Neuronal stem cell (in vitro differentiated cells): ENCODE measurements around the gene AATK.

ENCODE experiments used
- DNase-seq: peaks from one replicate; pipeline ENCODE4 v3.0.0-alpha.2; 2013; ENCODE audit warnings: low spot score
- H2AFZ ChIP-seq: one replicate; pipeline ENCODE4 v1.6.1; 2013; ENCODE audit warnings: mild to moderate bottlenecking, low read length, inconsistent platforms
- H2AK5ac ChIP-seq: 2 replicates; pipeline ENCODE4 v1.6.1; 2013; ENCODE audit warnings: low read depth, mild to moderate bottlenecking, inconsistent platforms, low read length, moderate library complexity, mixed read lengths
- H2BK120ac ChIP-seq: 2 replicates; pipeline ENCODE4 v1.6.1; 2013; ENCODE audit warnings: low read depth, mild to moderate bottlenecking, inconsistent platforms, low read length, moderate library complexity, mixed read lengths
- H2BK12ac ChIP-seq: one replicate; pipeline ENCODE4 v1.6.1; 2013; ENCODE audit warnings: low read length, inconsistent platforms
- H2BK15ac ChIP-seq: 2 replicates; pipeline ENCODE4 v1.6.1; 2013; ENCODE audit warnings: mild to moderate bottlenecking, low read length, inconsistent platforms, mixed read lengths
- H2BK5ac ChIP-seq: one replicate; pipeline ENCODE4 v1.6.1; 2013; ENCODE audit warnings: inconsistent platforms, mild to moderate bottlenecking, low read length, moderate library complexity
- H3K14ac ChIP-seq: one replicate; pipeline ENCODE4 v1.6.1; 2013; ENCODE audit warnings: low read length, inconsistent platforms
- H3K18ac ChIP-seq: 2 replicates; pipeline ENCODE4 v1.6.1; 2013; ENCODE audit warnings: low read length, inconsistent platforms
- H3K23ac ChIP-seq: 2 replicates; pipeline ENCODE4 v1.6.1; 2013; ENCODE audit warnings: low read depth, mild to moderate bottlenecking, mixed read lengths, low read length, inconsistent platforms; ENCODE audit not compliant: poor library complexity
- H3K27ac ChIP-seq: replicated peaks from 3 replicates; pipeline ENCODE4 v1.5.1; 2013; ENCODE audit warnings: low read length, inconsistent platforms
- H3K27me3 ChIP-seq, 3 experiments: 2 replicates each; pipeline ENCODE4 v1.6.1; 2013; ENCODE audit warnings: low read length in 3 of 3, mild to moderate bottlenecking in 2 of 3, inconsistent platforms in 1 of 3, low read depth in 1 of 3, mixed read lengths in 1 of 3, moderate library complexity in 1 of 3; ENCODE audit not compliant: control insufficient read depth in 3 of 3, insufficient read depth in 3 of 3
- H3K36me3 ChIP-seq, 2 donors: replicated peaks in 1 of 2; 2 replicates each; pipeline ENCODE4 v1.6.1; 2013; ENCODE audit warnings: low read length in 2 of 2; ENCODE audit not compliant: control insufficient read depth in 2 of 2, insufficient read depth in 2 of 2
- H3K4ac ChIP-seq: 2 replicates; pipeline ENCODE4 v1.6.1; 2013; ENCODE audit warnings: inconsistent platforms, mild to moderate bottlenecking, low read length, moderate library complexity
- H3K4me1 ChIP-seq, 2 donors: 1 replicate in 1 of 2; 2 replicates in 1 of 2; pipeline ENCODE4 v1.6.1; 2013; ENCODE audit warnings: low read length in 2 of 2, low read depth in 1 of 2; ENCODE audit not compliant: control insufficient read depth in 2 of 2, insufficient read depth in 1 of 2
- H3K4me2 ChIP-seq: one replicate; pipeline ENCODE4 v1.6.1; 2013; ENCODE audit warnings: mild to moderate bottlenecking, low read length, inconsistent platforms; ENCODE audit not compliant: insufficient read depth, poor library complexity, severe bottlenecking
- H3K4me3 ChIP-seq, 2 donors: 2 replicates each; pipeline ENCODE4 v1.5.1; 2013; ENCODE audit warnings: low read length in 2 of 2, mild to moderate bottlenecking in 2 of 2, inconsistent platforms in 1 of 2, moderate library complexity in 1 of 2
- H3K79me1 ChIP-seq: one replicate; pipeline ENCODE4 v1.6.1; 2013; ENCODE audit warnings: low read depth, mild to moderate bottlenecking, inconsistent platforms, low read length, moderate library complexity
- H3K9ac ChIP-seq: one replicate; pipeline ENCODE4 v1.6.1; 2013; ENCODE audit warnings: mild to moderate bottlenecking, low read depth, low read length, inconsistent platforms; ENCODE audit not compliant: poor library complexity
- H3K9me3 ChIP-seq, 2 donors: replicated peaks in 1 of 2; 2 replicates each; pipeline versions ENCODE3 to v1.6.1; 2013; ENCODE audit warnings: low read length in 2 of 2, mild to moderate bottlenecking in 2 of 2, inconsistent platforms in 1 of 2, low read depth in 1 of 2, mixed read lengths in 1 of 2, moderate library complexity in 1 of 2; ENCODE audit not compliant: control insufficient read depth in 2 of 2, insufficient read depth in 1 of 2
- H4K8ac ChIP-seq: one replicate; pipeline ENCODE4 v1.6.1; 2013; ENCODE audit warnings: low read depth, mild to moderate bottlenecking, inconsistent platforms, low read length, moderate library complexity
- H4K91ac ChIP-seq: one replicate; pipeline ENCODE4 v1.6.1; 2013; ENCODE audit warnings: low read length, low read depth, mild to moderate bottlenecking, inconsistent platforms; ENCODE audit not compliant: poor library complexity
- WGBS, 2 donors: extraction: QIAGEN DNeasy Blood & Tissue Kit; methylation state at CpG; one replicate each; pipeline ENCODE4 v1.1.7; 2013; ENCODE audit warnings: missing lambda C conversion rate in 2 of 2, mixed read lengths in 1 of 2; ENCODE audit not compliant: insufficient read length in 2 of 2, insufficient replicate concordance in 1 of 2; ENCODE audit errors: extremely low coverage in 2 of 2; 5-methylcytosine and 5-hydroxymethylcytosine counted together

AATK gene

GRCh38 chr17:81136366-81136765 is 29.7 kb downstream of the AATK start:
- H3K9me3 ChIP-seq: peaks cover 0 to 14% of the 10 kb centered on the region in 2 donors
- H2AK5ac ChIP-seq: peak overlapping the region; percentile 84
- no peak overlapping the region for H2AFZ ChIP-seq
- peak overlapping the region; percentile 65 for H3K18ac ChIP-seq
- H3K27ac ChIP-seq: no peak overlapping the region
- peak overlapping the region; percentile 41 for H2BK12ac ChIP-seq
- no peak overlapping the region for H3K4me2 ChIP-seq
- H2BK120ac ChIP-seq: peak overlapping the region; percentile 54
- H3K79me1 ChIP-seq: peaks cover 14% of the 10 kb centered on the region
- peak overlapping the region; percentile 72 for H4K91ac ChIP-seq
- peak overlapping the region; percentile 71 for H3K14ac ChIP-seq
- H3K36me3 ChIP-seq: peaks cover 0 to 3% of the 10 kb centered on the region in 2 donors
- H3K4ac ChIP-seq: peak overlapping the region; percentile 89
- H3K27me3 ChIP-seq: no peaks in the 10 kb centered on the region
- DNase-seq: no peak
- H2BK15ac ChIP-seq: peak overlapping the region; percentile 26
- peaks cover 18 to 28% of the 10 kb centered on the region in 2 donors for H3K4me1 ChIP-seq
- peak overlapping the region; percentile 70 for H3K9ac ChIP-seq
- H3K4me3 ChIP-seq: no peak overlapping the region
- H3K23ac ChIP-seq: peak overlapping the region; percentile 73
- H4K8ac ChIP-seq: peak overlapping the region; percentile 48
- no CpG with 5 or more reads among the region's 8 CpGs for WGBS, 2 donors
- peak overlapping the region; percentile 13 for H2BK5ac ChIP-seq

- H3K9me3 ChIP-seq: peaks cover 0 to 14% of the 10 kb centered on the region in 2 donors
- H3K4me3 ChIP-seq: no peak overlapping the region
- peak overlapping the region; percentile 84 for H2AK5ac ChIP-seq
- peak overlapping the region; percentile 90 for H3K14ac ChIP-seq
- peak overlapping the region; percentile 72 for H4K91ac ChIP-seq
- no peak for DNase-seq
- peak overlapping the region; percentile 54 for H2BK5ac ChIP-seq
- peak overlapping the region; percentile 92 for H2BK15ac ChIP-seq
- peak overlapping the region; percentile 90 for H2BK12ac ChIP-seq
- H3K4ac ChIP-seq: peak overlapping the region; percentile 23
- peak overlapping the region; percentile 60 for H3K9ac ChIP-seq
- peaks cover 0 to 3% of the 10 kb centered on the region in 2 donors for H3K36me3 ChIP-seq
- H3K79me1 ChIP-seq: peaks cover 14% of the 10 kb centered on the region
- H3K18ac ChIP-seq: peak overlapping the region; percentile 65
- no peak overlapping the region for H3K27ac ChIP-seq
- H3K4me2 ChIP-seq: no peak overlapping the region
- peak overlapping the region; percentile 91 for H3K23ac ChIP-seq
- no CpG with 5 or more reads among the region's 28 CpGs for WGBS, 2 donors
- peak overlapping the region; percentile 82 for H4K8ac ChIP-seq
- H2BK120ac ChIP-seq: no peak overlapping the region
- peaks cover 24 to 34% of the 10 kb centered on the region in 2 donors for H3K4me1 ChIP-seq
- H2AFZ ChIP-seq: no peak overlapping the region
- no peaks in the 10 kb centered on the region for H3K27me3 ChIP-seq
These were observed 30.3 kb downstream of the AATK start for GRCh38 chr17:81135505-81136278.

GRCh38 chr17:81134064-81134781 is 31.8 kb downstream of the AATK start:
- H2BK15ac ChIP-seq: peak overlapping the region; percentile 97
- H3K9me3 ChIP-seq: peaks cover 0 to 14% of the 10 kb centered on the region in 2 donors
- peak overlapping the region; percentile 35 for H2BK12ac ChIP-seq
- no peak overlapping the region for H3K4me2 ChIP-seq
- H3K27ac ChIP-seq: no peak overlapping the region
- no peak overlapping the region for H3K4me3 ChIP-seq
- H3K79me1 ChIP-seq: peaks cover 14% of the 10 kb centered on the region
- H3K4ac ChIP-seq: peak overlapping the region; percentile 6
- no peaks in the 10 kb centered on the region for H3K27me3 ChIP-seq
- H3K36me3 ChIP-seq: peaks cover 0 to 3% of the 10 kb centered on the region in 2 donors
- peak overlapping the region; percentile 100 for H2AK5ac ChIP-seq
- no peak overlapping the region for H4K91ac ChIP-seq
- WGBS, 2 donors: no CpG with 5 or more reads among the region's 28 CpGs
- H2BK120ac ChIP-seq: no peak overlapping the region
- H3K4me1 ChIP-seq: peaks cover 38 to 48% of the 10 kb centered on the region in 2 donors
- H2AFZ ChIP-seq: no peak overlapping the region
- H3K18ac ChIP-seq: peak overlapping the region; percentile 38
- peak overlapping the region; percentile 65 for H3K23ac ChIP-seq
- DNase-seq: no peak
- H3K9ac ChIP-seq: peak overlapping the region; percentile 81
- H4K8ac ChIP-seq: peak overlapping the region; percentile 23
- H3K14ac ChIP-seq: peak overlapping the region; percentile 63
- H2BK5ac ChIP-seq: peak overlapping the region; percentile 60
